RKO (cell line): ENCODE data around the gene BABAM2.
"Not testable (repeated sequence)": the region's sequence is repeated elsewhere in the genome, so short reads cannot be mapped to it uniquely, and the experiment has no call there.

Experiments used
- DNase-seq: peaks from one replicate; pipeline ENCODE4 v3.0.0-alpha.2; 2016; ENCODE audit warnings: low spot score

The BABAM2 gene

DNA sequence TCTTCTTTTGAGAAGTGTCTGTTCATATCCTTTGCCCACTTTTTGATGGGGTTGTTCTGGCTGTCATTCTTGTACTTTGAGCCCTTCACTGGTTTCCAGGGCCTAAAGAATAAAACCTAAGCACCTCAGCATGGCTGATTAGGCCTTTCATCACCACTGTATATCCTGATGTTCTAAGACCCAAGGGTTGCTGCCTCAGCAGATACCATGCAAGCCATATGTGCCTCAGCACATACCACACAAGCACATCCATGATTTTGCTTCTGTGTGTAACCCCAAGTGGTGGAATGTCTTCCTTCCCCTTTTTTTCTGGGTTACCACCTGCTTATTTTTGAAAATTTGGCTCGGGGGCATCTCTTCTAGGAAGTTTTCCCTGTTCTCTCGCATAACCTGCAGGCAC, 11.7 kb upstream of the BABAM2 start:
- no peak for DNase-seq

- not testable (repeated sequence) for DNase-seq
These were observed 8.5 kb upstream of the BABAM2 start for GRCh38 chr2:27881815-27882583.

GRCh38 chr2:27882584-27882922, 8.0 kb upstream of the BABAM2 start:
- DNase-seq, result not testable (repeated sequence)

DNA sequence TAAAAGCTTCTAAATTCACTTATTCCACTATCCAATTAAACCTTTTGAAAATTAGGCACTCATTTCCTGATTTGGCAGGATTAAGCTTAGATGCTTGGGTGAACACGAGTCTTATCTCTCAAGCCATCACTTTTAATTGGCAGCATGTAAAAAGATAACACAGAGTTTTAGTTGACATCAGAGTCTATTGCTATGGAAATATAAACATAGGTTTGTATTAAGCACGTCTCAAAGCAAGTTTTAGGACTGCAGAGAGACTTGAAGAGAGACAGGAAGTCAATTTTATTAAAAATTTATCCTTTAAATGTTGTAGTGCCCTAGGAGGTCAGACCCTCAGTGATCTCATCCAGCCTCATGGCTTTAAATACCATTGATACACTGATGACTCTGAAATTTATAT, 5.9 kb upstream of the BABAM2 start:
- no peak for DNase-seq

GRCh38 chr2:27885234-27885633, 5.3 kb upstream of the BABAM2 start:
- DNase-seq, result no peak

GRCh38 chr2:27885661-27886060, 4.9 kb upstream of the BABAM2 start:
- DNase-seq, result no peak

- DNase-seq, result no peak
These were observed 4.2 kb upstream of the BABAM2 start for GRCh38 chr2:27886322-27886721.

DNA sequence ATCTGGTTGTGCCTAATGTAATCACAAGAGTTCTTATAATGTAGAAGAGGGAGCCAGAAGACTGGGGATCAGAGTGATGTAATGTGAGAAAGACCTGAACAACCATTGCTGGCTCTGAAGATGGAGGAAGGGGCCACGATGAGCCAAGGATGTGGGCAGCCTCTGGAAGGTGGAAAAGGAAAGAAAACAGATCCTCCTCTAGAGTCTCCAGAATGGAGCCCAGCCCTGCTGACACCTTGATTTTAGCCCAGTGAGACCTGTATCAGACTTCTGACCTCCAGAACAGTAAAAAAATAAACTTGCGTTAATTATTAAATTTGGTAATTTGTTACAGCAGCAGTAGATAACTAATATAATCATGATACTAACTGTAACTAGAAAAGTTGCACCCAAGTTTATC, 3.4 kb upstream of the BABAM2 start:
- no peak for DNase-seq

- DNase-seq, result no peak
These were observed 2.7 kb upstream of the BABAM2 start for GRCh38 chr2:27887830-27888229.

GRCh38 chr2:27888790-27889189, 1.7 kb upstream of the BABAM2 start:
- no peak for DNase-seq

GRCh38 chr2:27889774-27890145, 769 bp upstream of the BABAM2 start:
- DNase-seq, result no peak

DNA sequence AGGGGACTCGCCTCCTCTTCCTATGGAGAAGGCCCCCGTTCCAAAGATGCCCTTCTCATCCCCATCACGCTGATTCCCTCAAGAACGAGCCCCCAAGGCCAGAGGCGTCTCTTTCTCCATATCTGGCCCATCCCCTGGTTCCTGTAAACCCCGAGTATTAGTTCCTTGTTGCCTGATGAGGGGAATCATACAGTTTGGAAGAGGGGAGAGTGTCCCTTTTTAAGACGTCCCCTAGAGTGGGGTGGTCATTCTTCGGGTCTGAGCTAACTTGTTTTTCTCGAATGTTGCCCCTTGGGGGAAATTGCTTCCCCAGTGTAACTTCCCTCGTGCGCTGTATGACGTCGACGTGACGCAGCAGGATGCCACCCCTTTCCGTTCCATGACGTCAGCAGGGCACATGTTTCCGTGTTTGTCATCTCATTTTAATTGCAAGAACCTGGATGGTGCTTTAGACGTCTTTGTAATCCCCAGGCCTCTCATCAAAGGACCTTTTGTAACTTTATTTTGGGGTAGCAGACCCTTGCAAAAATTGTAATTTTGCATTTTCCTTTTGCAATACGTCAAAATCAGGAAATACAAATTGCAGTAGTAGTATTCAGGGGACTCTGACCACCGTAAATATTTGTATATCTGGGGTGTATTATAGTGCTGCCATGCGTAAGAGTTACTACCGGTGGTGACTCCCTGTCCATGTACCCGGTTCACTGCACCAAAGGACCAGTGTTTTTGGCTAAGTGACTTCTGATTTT, 569 bp downstream of the BABAM2 start:
- peak; percentile 95 for DNase-seq

DNA sequence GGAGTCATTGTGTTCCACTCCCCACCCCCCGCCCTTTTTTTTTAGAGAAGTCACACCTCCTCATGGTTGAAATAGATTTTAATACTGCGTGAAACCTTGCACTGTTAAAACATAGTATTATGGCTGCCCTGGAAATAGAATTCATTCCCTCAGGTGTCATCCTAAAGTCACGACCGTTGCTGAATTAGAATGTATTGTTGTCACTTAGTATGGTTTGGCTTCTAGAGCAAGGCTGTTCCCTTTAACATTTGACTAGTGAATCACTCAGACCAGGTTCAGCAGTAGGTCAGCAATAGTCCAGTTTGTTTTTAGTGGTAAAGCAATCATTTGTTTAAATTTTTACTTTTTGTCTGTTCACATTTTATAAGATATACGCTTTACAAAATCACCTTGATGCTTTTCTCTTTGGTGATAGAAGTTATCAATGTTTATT, 1.2 kb downstream of the BABAM2 start:
- DNase-seq, result peak; percentile 49

DNA sequence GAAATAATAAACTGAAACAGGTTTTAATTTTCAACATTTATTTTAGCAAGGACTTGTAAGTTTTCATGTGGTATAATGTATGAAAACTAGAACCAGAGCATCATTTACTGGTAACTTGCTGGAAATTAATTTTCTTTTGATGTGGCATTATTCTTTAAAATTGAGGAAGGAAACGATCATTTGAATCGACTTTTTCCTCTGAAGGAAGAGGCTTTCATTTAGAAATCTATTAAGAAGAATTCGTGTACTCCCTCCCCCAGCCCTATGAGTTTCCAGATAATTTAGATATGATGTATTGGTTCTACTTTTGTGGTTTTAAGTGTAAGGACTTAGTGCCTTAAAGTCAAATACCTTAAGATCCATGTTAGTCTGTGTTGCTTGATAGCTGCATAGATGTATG, 2.5 kb downstream of the BABAM2 start:
- no peak for DNase-seq

DNA sequence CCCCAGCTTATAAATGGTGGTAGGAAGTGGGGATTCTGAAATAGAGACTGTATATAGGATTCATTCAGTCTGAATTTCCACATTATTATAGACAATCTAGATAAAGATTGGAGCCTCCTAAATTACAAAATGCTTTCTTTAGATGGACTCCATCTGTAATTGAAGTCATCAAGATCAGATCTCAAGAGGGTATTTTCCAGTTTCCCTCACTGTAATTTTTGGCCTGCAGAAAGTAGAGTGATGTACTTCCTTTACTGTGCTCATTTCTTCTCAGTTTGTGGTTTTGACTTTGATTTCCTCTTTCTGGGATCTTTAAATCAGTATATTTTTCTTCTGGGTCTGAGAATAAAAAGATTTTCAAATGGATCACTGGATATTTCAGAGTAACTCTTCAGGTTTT, 7.2 kb downstream of the BABAM2 start:
- DNase-seq, result no peak

DNA sequence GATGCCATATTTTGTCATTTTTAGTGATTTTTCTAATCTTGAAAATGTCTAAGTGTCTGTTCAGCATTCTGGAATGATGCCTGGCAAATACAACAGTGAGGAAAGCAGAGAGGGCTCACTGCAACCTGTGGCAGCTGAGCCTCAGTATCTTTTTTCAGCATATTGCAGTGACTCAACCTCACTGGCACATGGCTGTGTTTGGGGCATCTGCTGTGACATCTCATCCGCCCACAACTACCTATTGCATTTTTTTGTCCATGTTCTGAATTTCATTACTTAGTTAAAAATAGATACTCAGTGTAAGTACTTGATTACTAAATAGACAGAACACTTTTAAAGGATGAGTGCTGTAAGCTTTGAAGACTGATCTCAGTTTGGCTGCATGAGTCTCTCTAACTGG, 10.7 kb downstream of the BABAM2 start:
- DNase-seq, result no peak

- no peak for DNase-seq
These were observed 11.6 kb downstream of the BABAM2 start for GRCh38 chr2:27902098-27902497.

DNA sequence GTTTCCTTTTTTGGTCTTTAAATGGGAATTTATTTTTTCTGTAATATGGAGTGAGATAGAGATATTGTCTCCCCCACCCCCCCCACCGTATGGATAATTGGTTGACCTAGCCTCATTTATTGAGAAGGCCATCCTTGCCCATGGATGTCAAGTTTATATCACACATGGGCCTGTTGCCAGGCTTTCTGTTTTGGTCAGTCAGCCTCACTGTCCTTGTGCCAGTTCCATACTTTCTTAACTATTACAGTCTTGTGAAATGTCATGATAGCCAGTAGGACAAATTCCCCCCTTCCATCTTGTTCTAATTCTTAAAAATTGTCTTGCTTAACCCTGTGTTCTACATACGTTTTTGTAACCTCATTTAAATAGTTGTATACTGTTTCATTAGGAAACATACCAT, 12.5 kb downstream of the BABAM2 start:
- no peak for DNase-seq

GRCh38 chr2:27903649-27904404, 13.3 kb downstream of the BABAM2 start:
- DNase-seq, result peak; percentile 34

DNA sequence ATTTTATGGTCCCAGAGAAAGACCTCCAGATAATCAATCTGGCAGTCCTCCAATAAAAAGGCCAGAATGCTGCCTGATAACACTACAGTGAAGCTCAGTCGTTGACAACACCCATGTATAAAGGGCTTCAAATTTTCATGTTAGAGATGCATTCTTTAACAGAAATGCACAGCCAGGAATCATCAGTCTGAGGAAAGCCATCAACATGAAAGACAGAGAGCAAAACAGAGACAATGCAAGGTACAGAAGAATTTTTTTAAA, 13.8 kb downstream of the BABAM2 start:
- no peak for DNase-seq

GRCh38 chr2:27906074-27906473, 15.5 kb downstream of the BABAM2 start:
- DNase-seq, result no peak

DNA sequence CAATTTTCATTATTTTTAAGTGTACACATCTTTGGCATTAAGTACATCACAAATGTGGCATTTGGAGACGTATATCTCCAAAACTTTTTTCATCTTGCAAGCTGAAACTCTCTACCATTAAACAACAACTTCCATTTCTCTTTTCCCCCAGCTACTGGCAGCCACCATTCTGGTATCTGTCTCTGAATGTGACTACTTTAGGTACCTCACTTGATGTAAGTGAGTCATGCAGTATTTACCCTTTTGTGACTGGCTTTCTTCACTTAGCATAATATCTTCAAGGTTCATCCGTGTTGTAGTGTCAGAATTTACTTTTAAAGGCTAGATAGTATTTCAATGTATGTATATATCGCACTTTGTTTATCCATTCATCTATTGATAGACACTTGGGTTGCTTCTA, 17.0 kb downstream of the BABAM2 start:
- no peak for DNase-seq

GRCh38 chr2:27909901-27910300, 19.4 kb downstream of the BABAM2 start:
- no peak for DNase-seq
